GM21737 (cell line): Measurements from ENCODE around the gene ACTA1.
A peak's percentile ranks its signal among the peaks of the same experiment; 100 is the strongest.
"Not testable (repeated sequence)": the region's sequence is repeated elsewhere in the genome, so short reads cannot be mapped to it uniquely, and the experiment has no call there.

Source experiments
- ATAC-seq: cut with Tn5 transposase; IDR thresholded peaks from one replicate; pipeline ENCODE4 v1.9.1; 2021; ENCODE audit warnings: mild to moderate bottlenecking, moderate library complexity; ENCODE audit not compliant: unreplicated experiment

Gene ACTA1

GRCh38 chr1:229434005-229434640, at the start of gene ACTA1:
ACTA1 (minus strand) TSS chr1:229434094; CDS start chr1:229433115, 979 bp downstream.
- ATAC-seq = no peak

- no peak for ATAC-seq
Measured at GRCh38 chr1:229482511-229482910, 48.6 kb upstream of the ACTA1 start.

GRCh38 chr1:229480495-229480894, 46.6 kb upstream of the ACTA1 start:
- no peak for ATAC-seq

- ATAC-seq = peak; percentile 68
Measured at GRCh38 chr1:229479660-229480399, 45.9 kb upstream of the ACTA1 start.

GRCh38 chr1:229478852-229479251, 45.0 kb upstream of the ACTA1 start:
- peak; percentile 57 for ATAC-seq

GRCh38 chr1:229475859-229476258, 42.0 kb upstream of the ACTA1 start:
- not testable (repeated sequence) for ATAC-seq

GRCh38 chr1:229474509-229474908, 40.6 kb upstream of the ACTA1 start:
- no peak for ATAC-seq

GRCh38 chr1:229471175-229471574, 37.3 kb upstream of the ACTA1 start:
- ATAC-seq = no peak

- no peak for ATAC-seq
Measured at GRCh38 chr1:229470406-229471043, 36.6 kb upstream of the ACTA1 start.

GRCh38 chr1:229466887-229467286, 33.0 kb upstream of the ACTA1 start:
- ATAC-seq = no peak

- no peak for ATAC-seq
Measured at GRCh38 chr1:229464672-229465071, 30.8 kb upstream of the ACTA1 start.

GRCh38 chr1:229461032-229461668, 27.3 kb upstream of the ACTA1 start:
- ATAC-seq = no peak

GRCh38 chr1:229459815-229460214, 25.9 kb upstream of the ACTA1 start:
- no peak for ATAC-seq

GRCh38 chr1:229457436-229457835, 23.5 kb upstream of the ACTA1 start:
- ATAC-seq = no peak

GRCh38 chr1:229456016-229456415, 22.1 kb upstream of the ACTA1 start:
- ATAC-seq = no peak

- ATAC-seq = no peak
Measured at GRCh38 chr1:229454056-229454455, 20.2 kb upstream of the ACTA1 start.

- ATAC-seq = no peak
Measured at GRCh38 chr1:229452956-229453801, 19.3 kb upstream of the ACTA1 start.

GRCh38 chr1:229448845-229449244, 15.0 kb upstream of the ACTA1 start:
- no peak for ATAC-seq

- no peak for ATAC-seq
Measured at GRCh38 chr1:229448354-229448753, 14.5 kb upstream of the ACTA1 start.

- ATAC-seq = no peak
Measured at GRCh38 chr1:229447809-229448252, 13.9 kb upstream of the ACTA1 start.

- no peak for ATAC-seq
Measured at GRCh38 chr1:229445828-229446227, 11.9 kb upstream of the ACTA1 start.
